ENCODE measurements around the gene C1orf56. TPM values are rescaled to one million over a fixed set of nuclear protein-coding genes. Genes with fewer than 3 reads are reported as not detected.

The C1orf56 gene
- total RNA-seq, 1 experiment from 2014 or later, result 2.8 TPM

- Histone ChIP-seq H3K36me3 (ENCODE audit: low read depth, low read length) (no peaks in the 10 kb centered on the region), H2AFZ (ENCODE audit: low read length) (no peak overlapping the region), H3K9me3 (ENCODE audit: low read length) (no peaks in the 10 kb centered on the region), H3K9ac (ENCODE audit: low read length) (no peak overlapping the region), H3K4me1 (ENCODE audit: insufficient read depth, low read length) (peaks cover 3% of the 10 kb centered on the region; the same call in 1 of the 2 replicates), H4K20me1 (ENCODE audit: low read length) (no peaks in the 10 kb centered on the region), H3K4me2 (ENCODE audit: low read length) (no peak overlapping the region), H3K9me2 (replicated peaks; ENCODE audit: low read length) (no peaks in the 10 kb centered on the region), H3F3A (ENCODE audit: low read length, unreplicated experiment) (no peaks in the 10 kb centered on the region), H3K4me3 (ENCODE audit: low read length) (no peak overlapping the region), H3K27me3 (ENCODE audit: low read length) (no peaks in the 10 kb centered on the region), H3K79me2 (ENCODE audit: low read length) (no peaks in the 10 kb centered on the region), H3K27ac (ENCODE audit: low read length) (no peak overlapping the region)
- DNase-seq (no peak), ATAC-seq (no peak)
- CTCF ChIA-PET, result no interaction called here
- no TSS peak for BruUV-seq (replicated peaks)
- TF ChIP-seq CTCF (conservative IDR thresholded peaks at IDR 0.05; ENCODE audit: low read depth, low read length) (no peak), EZH2phosphoT487 (IDR thresholded peaks at IDR 0.05; ENCODE audit: borderline replicate concordance, low read length) (no peak), EZH2 (IDR thresholded peaks at IDR 0.05; ENCODE audit: low read length, unreplicated experiment) (no peak)
- intact Hi-C loops (cut with micrococcal nuclease), result no loop called here
- POLR2A ChIA-PET (ENCODE audit: unreplicated experiment), result no interaction called here
These were observed 50.6 kb downstream of the C1orf56 start for GRCh38 chr1:151098126-151098525.

Other genes with a start within 250 kb of the C1orf56 start
- gene CTSK, start 239.5 kb upstream of the C1orf56 start, total RNA-seq (2014; rRNA removed), result 2.0 and 5.6 TPM in 2 replicates
- gene ARNT, start 171.2 kb upstream of the C1orf56 start, total RNA-seq (2014; rRNA removed), result 16.7 and 18.5 TPM in 2 replicates
- not detected in 2 replicates for gene CTXND2, start 160.6 kb upstream of the C1orf56 start, total RNA-seq (2014; rRNA removed)
- 35.4 and 42.4 TPM in 2 replicates for gene SETDB1, start 121.4 kb upstream of the C1orf56 start, total RNA-seq (2014; rRNA removed)
- 176 TPM in 2 replicates for gene CERS2, start 72.9 kb upstream of the C1orf56 start, total RNA-seq (2014; rRNA removed)
- 0.18 and 0.75 TPM in 2 replicates for gene ANXA9, start 65.5 kb upstream of the C1orf56 start, total RNA-seq (2014; rRNA removed)
- gene MINDY1, start 40.8 kb upstream of the C1orf56 start, total RNA-seq (2014; rRNA removed), result 6.3 and 7.8 TPM in 2 replicates
- gene PRUNE1, start 39.3 kb upstream of the C1orf56 start, total RNA-seq (2014; rRNA removed), result 19.4 and 20.3 TPM in 2 replicates
- 0.51 and 2.4 TPM in 2 replicates for gene BNIPL, start 11.2 kb upstream of the C1orf56 start, total RNA-seq (2014; rRNA removed)
- gene CDC42SE1, start 11.9 kb downstream of the C1orf56 start, total RNA-seq (2014; rRNA removed), result 60.8 and 61.4 TPM in 2 replicates
- gene MLLT11, start 12.6 kb downstream of the C1orf56 start, total RNA-seq (2014; rRNA removed), result 12.3 and 14.1 TPM in 2 replicates
- 6.4 and 6.9 TPM in 2 replicates for gene GABPB2, start 23.0 kb downstream of the C1orf56 start, total RNA-seq (2014; rRNA removed)
- 2.0 and 2.8 TPM in 2 replicates for gene SEMA6C, start 98.9 kb downstream of the C1orf56 start, total RNA-seq (2014; rRNA removed)
- gene TNFAIP8L2, start 108.9 kb downstream of the C1orf56 start, total RNA-seq (2014; rRNA removed), result not detected in 2 replicates
- gene LYSMD1, start 118.2 kb downstream of the C1orf56 start, total RNA-seq (2014; rRNA removed), result 6.3 and 7.5 TPM in 2 replicates
- 80.3 and 82.4 TPM in 2 replicates for gene SCNM1, start 118.4 kb downstream of the C1orf56 start, total RNA-seq (2014; rRNA removed)
- 1.8 and 2.7 TPM in 2 replicates for gene TMOD4, start 128.2 kb downstream of the C1orf56 start, total RNA-seq (2014; rRNA removed)
- 75.1 and 94.7 TPM in 2 replicates for gene VPS72, start 142.4 kb downstream of the C1orf56 start, total RNA-seq (2014; rRNA removed)
- gene PIP5K1A, start 150.8 kb downstream of the C1orf56 start, total RNA-seq (2014; rRNA removed), result 63.3 and 78.3 TPM in 2 replicates
- 404 and 469 TPM in 2 replicates for gene PSMD4, start 207.0 kb downstream of the C1orf56 start, total RNA-seq (2014; rRNA removed)
- 24.6 and 30.3 TPM in 2 replicates for gene ZNF687, start 234.5 kb downstream of the C1orf56 start, total RNA-seq (2014; rRNA removed)

Measured in PC-3 (cell line).